HEK293 (cell line): Measurements from ENCODE around the gene GGPS1.

Experiments
- CTCF ChIP-seq: fragments of 450-650 bp; formaldehyde crosslinking; IDR thresholded peaks from 2 replicates; pipeline ENCODE4 v1.5.1; 2016; ENCODE audit warnings: missing biosample characterization, missing genetic modification characterization
- GLI4 ChIP-seq: fragments of 450-650 bp; formaldehyde crosslinking; IDR thresholded peaks from 2 replicates; pipeline ENCODE4 v1.5.1; 2016; ENCODE audit warnings: missing biosample characterization, missing genetic modification characterization
- HIC1 ChIP-seq: fragments of 450-650 bp; formaldehyde crosslinking; IDR thresholded peaks from 2 replicates; pipeline ENCODE4 v1.5.1; 2016; ENCODE audit warnings: missing biosample characterization, missing genetic modification characterization
- HOXA7 ChIP-seq: sonication (generic); formaldehyde crosslinking; IDR thresholded peaks from 2 replicates; pipeline ENCODE4 v1.8.1; 2022; ENCODE audit warnings: missing genetic modification reagents, borderline replicate concordance
- INSM2 ChIP-seq: fragments of 450-650 bp; formaldehyde crosslinking; IDR thresholded peaks from 2 replicates; pipeline ENCODE4 v1.5.1; 2016; ENCODE audit warnings: missing biosample characterization, missing genetic modification characterization
- KLF17 ChIP-seq: fragments of 450-650 bp; formaldehyde crosslinking; IDR thresholded peaks from 2 replicates; pipeline ENCODE4 v1.5.1; 2016; ENCODE audit warnings: missing biosample characterization, missing genetic modification characterization
- SP7 ChIP-seq: fragments of 450-650 bp; formaldehyde crosslinking; IDR thresholded peaks from 2 replicates; pipeline ENCODE4 v1.5.1; 2016; ENCODE audit warnings: missing biosample characterization, missing genetic modification characterization
- YY1 ChIP-seq: fragments of 450-650 bp; formaldehyde crosslinking; IDR thresholded peaks from 2 replicates; pipeline ENCODE4 v1.5.1; 2018; ENCODE audit warnings: missing biosample characterization, missing genetic modification characterization
- ZBTB1 ChIP-seq: fragments of 450-650 bp; formaldehyde crosslinking; IDR thresholded peaks from 2 replicates; pipeline ENCODE4 v1.5.1; 2016; ENCODE audit warnings: missing biosample characterization, missing genetic modification characterization
- ZBTB21 ChIP-seq: fragments of 450-650 bp; formaldehyde crosslinking; IDR thresholded peaks from 2 replicates; pipeline ENCODE4 v1.5.1; 2017; ENCODE audit warnings: missing biosample characterization, missing genetic modification characterization
- ZBTB26 ChIP-seq: fragments of 450-650 bp; formaldehyde crosslinking; optimal IDR thresholded peaks from 2 replicates; pipeline ENCODE3; 2016; ENCODE audit warnings: missing biosample characterization, mild to moderate bottlenecking, missing genetic modification characterization
- ZBTB48 ChIP-seq: fragments of 450-650 bp; formaldehyde crosslinking; IDR thresholded peaks from 2 replicates; pipeline ENCODE4 v1.5.1; 2016; ENCODE audit warnings: missing biosample characterization, missing genetic modification characterization
- ZBTB7A ChIP-seq: fragments of 450-650 bp; formaldehyde crosslinking; IDR thresholded peaks from 2 replicates; pipeline ENCODE4 v1.5.1; 2016; ENCODE audit warnings: low read depth, missing biosample characterization, missing genetic modification characterization
- ZFHX2 ChIP-seq: fragments of 450-650 bp; formaldehyde crosslinking; conservative IDR thresholded peaks from 2 replicates; pipeline ENCODE4 v1.5.1; 2016; ENCODE audit warnings: missing biosample characterization, missing genetic modification characterization
- ZFP37 ChIP-seq: fragments of 450-650 bp; formaldehyde crosslinking; IDR thresholded peaks from 2 replicates; pipeline ENCODE4 v1.5.1; 2016; ENCODE audit warnings: missing biosample characterization, missing genetic modification characterization
- ZFP41 ChIP-seq: fragments of 450-650 bp; formaldehyde crosslinking; IDR thresholded peaks from 2 replicates; pipeline ENCODE4 v1.5.1; 2016; ENCODE audit warnings: missing biosample characterization, missing genetic modification characterization, borderline replicate concordance
- ZFP69B ChIP-seq: fragments of 450-650 bp; formaldehyde crosslinking; IDR thresholded peaks from 2 replicates; pipeline ENCODE4 v1.5.1; 2016; ENCODE audit warnings: missing biosample characterization, missing genetic modification characterization
- ZNF133 ChIP-seq: fragments of 450-650 bp; formaldehyde crosslinking; IDR thresholded peaks from 2 replicates; pipeline ENCODE4 v1.5.1; 2016; ENCODE audit warnings: missing biosample characterization, missing genetic modification characterization
- ZNF184 ChIP-seq: fragments of 450-650 bp; IDR thresholded peaks from 2 replicates; pipeline ENCODE4 v1.5.1; 2018; ENCODE audit warnings: missing biosample characterization, mild to moderate bottlenecking, missing genetic modification characterization
- ZNF335 ChIP-seq: fragments of 450-650 bp; formaldehyde crosslinking; conservative IDR thresholded peaks from 2 replicates; pipeline ENCODE4 v1.5.1; 2016; ENCODE audit warnings: missing biosample characterization, missing genetic modification characterization
- ZNF366 ChIP-seq: fragments of 450-650 bp; formaldehyde crosslinking; conservative IDR thresholded peaks from 2 replicates; pipeline ENCODE4 v1.5.1; 2016; ENCODE audit warnings: missing biosample characterization, missing genetic modification characterization
- ZNF37A ChIP-seq: fragments of 450-650 bp; IDR thresholded peaks from 2 replicates; pipeline ENCODE4 v1.5.1; 2018; ENCODE audit warnings: missing biosample characterization, missing genetic modification characterization
- ZNF416 ChIP-seq: fragments of 450-650 bp; formaldehyde crosslinking; IDR thresholded peaks from 2 replicates; pipeline ENCODE4 v1.5.1; 2016; ENCODE audit warnings: missing biosample characterization, missing genetic modification characterization
- ZNF426 ChIP-seq: fragments of 450-650 bp; formaldehyde crosslinking; IDR thresholded peaks from 2 replicates; pipeline ENCODE4 v1.5.1; 2017; ENCODE audit warnings: missing biosample characterization, missing genetic modification characterization, mild to moderate bottlenecking, inconsistent platforms, moderate library complexity
- ZNF561 ChIP-seq: fragments of 450-650 bp; IDR thresholded peaks from 2 replicates; pipeline ENCODE4 v1.5.1; 2018; ENCODE audit warnings: missing biosample characterization, missing genetic modification characterization, borderline replicate concordance
- ZNF621 ChIP-seq: fragments of 450-650 bp; formaldehyde crosslinking; IDR thresholded peaks from 2 replicates; pipeline ENCODE4 v1.5.1; 2017; ENCODE audit warnings: missing biosample characterization, missing genetic modification characterization
- ZNF626 ChIP-seq: fragments of 450-650 bp; sonication (Bioruptor Pico); formaldehyde crosslinking; IDR thresholded peaks from 2 replicates; pipeline ENCODE4 v1.5.1; 2018; ENCODE audit warnings: missing biosample characterization, missing genetic modification characterization, inconsistent platforms
- ZNF639 ChIP-seq: fragments of 450-650 bp; formaldehyde crosslinking; IDR thresholded peaks from 2 replicates; pipeline ENCODE4 v1.5.1; 2016; ENCODE audit warnings: missing biosample characterization, missing genetic modification characterization
- ZNF76 ChIP-seq: fragments of 450-650 bp; formaldehyde crosslinking; IDR thresholded peaks from 2 replicates; pipeline ENCODE4; 2016; ENCODE audit warnings: low read depth, missing biosample characterization, missing genetic modification characterization, borderline replicate concordance
- ZNF768 ChIP-seq: fragments of 450-650 bp; formaldehyde crosslinking; IDR thresholded peaks from 2 replicates; pipeline ENCODE4 v1.5.1; 2018; ENCODE audit warnings: missing biosample characterization, mild to moderate bottlenecking, missing genetic modification characterization
- ZNF777 ChIP-seq: fragments of 450-650 bp; formaldehyde crosslinking; IDR thresholded peaks from 2 replicates; pipeline ENCODE4 v1.5.1; 2017; ENCODE audit warnings: missing biosample characterization, missing genetic modification characterization, borderline replicate concordance

Gene GGPS1

GRCh38 chr1:235326719-235327558 lies 1.4 kb upstream of the GGPS1 start (continued):
- peak; percentile 63 for TF ChIP-seq ZBTB26 (tag by site-specific recombination)
- TF ChIP-seq ZBTB21: no peak
- TF ChIP-seq ZNF426: no peak
- TF ChIP-seq ZNF561 (tag by site-specific recombination): peak; percentile 44; the same call in 1 of the 2 replicates
- TF ChIP-seq ZFP69B: no peak
- no peak for TF ChIP-seq ZBTB7A (tag by site-specific recombination)
- TF ChIP-seq CTCF: no peak
- TF ChIP-seq ZNF621: no peak
- TF ChIP-seq SP7 (tag by site-specific recombination): no peak
- no peak for TF ChIP-seq ZNF416 (tag by site-specific recombination)
- no peak for TF ChIP-seq ZBTB1
- TF ChIP-seq GLI4: no peak
- peak; percentile 55; the same call in 1 of the 2 replicates for TF ChIP-seq KLF17 (tag by site-specific recombination)
- no peak for TF ChIP-seq ZFP41 (tag by site-specific recombination)
- TF ChIP-seq ZNF626: no peak
- no peak for TF ChIP-seq ZNF133 (tag by site-specific recombination)
- no peak; the same call in 1 of the 2 replicates for TF ChIP-seq YY1 (tag by site-specific recombination)
- no peak for TF ChIP-seq HIC1 (tag by site-specific recombination)
- no peak for TF ChIP-seq ZNF184 (tag by site-specific recombination)
- TF ChIP-seq ZNF37A (tag by site-specific recombination): no peak
- peak; percentile 52; the same call in 1 of the 2 replicates for TF ChIP-seq ZBTB48
- TF ChIP-seq INSM2 (tag by site-specific recombination): 0 out of 2 replicates have a peak, but pooled peaks have one; percentile 32
- 0 out of 2 replicates have a peak, but pooled peaks have one; percentile 59 for TF ChIP-seq ZFP37 (tag by site-specific recombination)
- no peak for TF ChIP-seq ZNF366 (tag by site-specific recombination)
- TF ChIP-seq HOXA7: no peak
- peak; percentile 63; the same call in 1 of the 2 replicates for TF ChIP-seq ZNF639 (tag by site-specific recombination)
- TF ChIP-seq ZNF335 (tag by site-specific recombination): peak; percentile 84
- no peak for TF ChIP-seq ZNF76
- TF ChIP-seq ZNF768 (tag by site-specific recombination): no peak
- TF ChIP-seq ZNF777 (tag by site-specific recombination): no peak
- TF ChIP-seq ZFHX2 (tag by site-specific recombination): peak; percentile 71
